HepG2 (cell line): ENCODE measurements around the gene PRSS53. TPM values are rescaled to one million over a fixed set of nuclear protein-coding genes. Genes with fewer than 3 reads are reported as not detected.
A peak's percentile ranks its signal among the peaks of the same experiment; 100 is the strongest.

Source experiments
- ERF ChIP-seq: IDR thresholded peaks from 2 replicates; pipeline ENCODE4 v1.6.1; 2018; ENCODE audit warnings: missing biosample characterization, missing genetic modification reagents
- GABPA ChIP-seq, 2 experiments: IDR thresholded peaks; 2 replicates each; pipeline ENCODE4 v1.6.1; 2011 to 2016; ENCODE audit warnings: low read depth in 2 of 2, low read length in 1 of 2, missing biosample characterization in 1 of 2, missing genetic modification characterization in 1 of 2
- HDAC1 ChIP-seq: sonication (generic); formaldehyde crosslinking; IDR thresholded peaks from 2 replicates; pipeline ENCODE4 v1.5.1; 2020; ENCODE audit warnings: mild to moderate bottlenecking, missing genetic modification reagents
- MLX ChIP-seq: IDR thresholded peaks from 2 replicates; pipeline ENCODE4 v1.6.1; 2016
- NFE2 ChIP-seq: sonication (generic); formaldehyde crosslinking; IDR thresholded peaks from 2 replicates; pipeline ENCODE4 v1.4.0; 2020; ENCODE audit warnings: missing genetic modification reagents
- NFYB ChIP-seq: sonication (generic); formaldehyde crosslinking; IDR thresholded peaks from 2 replicates; pipeline ENCODE4 v1.4.0; 2020; ENCODE audit warnings: missing genetic modification reagents
- PTBP1 ChIP-seq: fragments of 200-400 bp; formaldehyde crosslinking; IDR thresholded peaks from 2 replicates; pipeline ENCODE4 v1.6.1; 2018; ENCODE audit warnings: low read length, low read depth; ENCODE audit not compliant: poor library complexity, severe bottlenecking
- SKIL ChIP-seq: sonication (generic); formaldehyde crosslinking; IDR thresholded peaks from 2 replicates; pipeline ENCODE4 v1.8.0; 2022; ENCODE audit warnings: missing genetic modification reagents, mild to moderate bottlenecking, moderate library complexity, borderline replicate concordance
- SMARCC2 ChIP-seq: fragments of 450-650 bp; IDR thresholded peaks from 2 replicates; pipeline ENCODE4 v1.6.1; 2017; ENCODE audit warnings: antibody characterized with exemption, mild to moderate bottlenecking
- TERF1 ChIP-seq: sonication (generic); formaldehyde crosslinking; IDR thresholded peaks from 2 replicates; pipeline ENCODE4 v1.8.0; 2022; ENCODE audit warnings: mild to moderate bottlenecking, missing genetic modification reagents, moderate library complexity
- ZBTB40 ChIP-seq, 2 experiments: fragments of 450-650 bp in 1 of 2; sonication (generic) in 1 of 2; formaldehyde crosslinking in 1 of 2; IDR thresholded peaks; 2 replicates each; pipeline versions ENCODE4 v1.6.1 to v1.8.0; 2016 to 2022; ENCODE audit warnings: antibody characterized with exemption in 1 of 2, mild to moderate bottlenecking in 1 of 2, missing genetic modification reagents in 1 of 2
- ZBTB7B ChIP-seq: sonication (generic); formaldehyde crosslinking; IDR thresholded peaks from 2 replicates; pipeline ENCODE4 v1.4.0; 2020; ENCODE audit warnings: missing genetic modification reagents
- ZFP1 ChIP-seq: IDR thresholded peaks from 2 replicates; pipeline ENCODE4 v1.6.1; 2016
- ZNF383 ChIP-seq: sonication (generic); formaldehyde crosslinking; IDR thresholded peaks from 2 replicates; pipeline ENCODE4 v1.4.0; 2020; ENCODE audit warnings: missing genetic modification reagents, mild to moderate bottlenecking, borderline replicate concordance
- ZSCAN20 ChIP-seq: sonication (generic); formaldehyde crosslinking; IDR thresholded peaks from 2 replicates; pipeline ENCODE4 v1.4.0; 2020; ENCODE audit warnings: missing genetic modification reagents, mild to moderate bottlenecking, borderline replicate concordance
- polyA plus RNA-seq, 8 experiments: library from polyadenylated mRNA; depleted of rRNA in 3 of 8; stranded (reverse) in 7 of 8; unstranded in 1 of 8; fragments of >200 nt; fragmentation: Illumina TruSeq in 4 of 8; extraction: Trizol in 4 of 8; gene quantifications; 2 replicates each; pipeline versions ENCODE4 v1.2.1 to v1.2.3, GENCODE V29; 2011 to 2016; ENCODE audit warnings: low read depth in 4 of 8, missing spikeins in 1 of 8, mixed read lengths in 1 of 8; ENCODE audit not compliant: insufficient read depth in 1 of 8
- total RNA-seq, 5 experiments: library from RNA; depleted of rRNA; stranded (reverse); fragments of >200 nt; fragmentation: Illumina TruSeq; extraction: Trizol; gene quantifications; 2 replicates each; pipeline ENCODE4 v1.2.3, GENCODE V29; 2016; ENCODE audit warnings: low read depth in 1 of 5

Gene PRSS53
- total and polyA plus RNA-seq, 2 of the 13 experiments (the other 11 are each of a cell fraction or from before 2014, with no cell fraction given): 2.2 to 7.4 TPM

GRCh38 chr16:31033709-31034492 lies 54.8 kb downstream of the PRSS53 start (continued):
- TF ChIP-seq NFE2 (CRISPR knock-in tag): no peak
- no peak for TF ChIP-seq SMARCC2
- no peak for TF ChIP-seq ZNF383 (CRISPR knock-in tag)
- no peak for TF ChIP-seq PTBP1
- 0 out of 2 replicates have a peak, but pooled peaks have one; percentile 40 for TF ChIP-seq ZSCAN20 (CRISPR knock-in tag)
- TF ChIP-seq ZBTB7B (CRISPR knock-in tag): no peak
- no peak for TF ChIP-seq TERF1 (CRISPR knock-in tag)
- peak; percentile 91; the same call in 1 of the 2 replicates for TF ChIP-seq ERF (CRISPR knock-in tag)
- peak; percentile 74; the same call in 1 of the 2 replicates for TF ChIP-seq HDAC1
- TF ChIP-seq MLX (CRISPR knock-in tag): no peak; the same call in 1 of the 2 replicates
- no peak for TF ChIP-seq ZBTB40 (IDR thresholded peaks at IDR 0.05)
- TF ChIP-seq ZBTB40 (CRISPR knock-in tag; IDR thresholded peaks at IDR 0.05): peak; percentile 44; the same call in 1 of the 2 replicates
- TF ChIP-seq SKIL (CRISPR knock-in tag): no peak; the same call in 1 of the 2 replicates
- TF ChIP-seq ZFP1 (CRISPR knock-in tag): no peak
- peak; percentile 57 for TF ChIP-seq GABPA (IDR thresholded peaks at IDR 0.05; ENCODE audit: low read depth, low read length)
- peak; percentile 86 for TF ChIP-seq GABPA (CRISPR knock-in tag; IDR thresholded peaks at IDR 0.05; ENCODE audit: low read depth)
- TF ChIP-seq NFYB (CRISPR knock-in tag): no peak
